Endothelial cell (in vitro differentiated cells): ENCODE measurements around the gene SRRT. TPM values are rescaled to one million over a fixed set of nuclear protein-coding genes. Genes with fewer than 3 reads are reported as not detected.

Experiments
- DNase-seq: peaks from one replicate; pipeline ENCODE4 v3.0.0; 2021; ENCODE audit warnings: low spot score
- H3K27ac Mint-ChIP-seq: one replicate; pipeline ENCODE4 v1.8.0; 2021; ENCODE audit warnings: mixed read lengths, inconsistent platforms; ENCODE audit not compliant: unreplicated experiment
- H3K27me3 Mint-ChIP-seq: one replicate; pipeline ENCODE4 v1.8.0; 2021; ENCODE audit warnings: mild to moderate bottlenecking, moderate library complexity, mixed read lengths, inconsistent platforms; ENCODE audit not compliant: unreplicated experiment
- H3K36me3 Mint-ChIP-seq: one replicate; pipeline ENCODE4 v1.8.0; 2021; ENCODE audit warnings: mild to moderate bottlenecking, low read depth, mixed read lengths, inconsistent platforms; ENCODE audit not compliant: unreplicated experiment
- H3K4me1 Mint-ChIP-seq: one replicate; pipeline ENCODE4 v1.8.0; 2021; ENCODE audit warnings: mild to moderate bottlenecking, mixed read lengths, inconsistent platforms; ENCODE audit not compliant: unreplicated experiment
- H3K4me3 Mint-ChIP-seq: one replicate; pipeline ENCODE4 v1.8.0; 2021; ENCODE audit warnings: mild to moderate bottlenecking, mixed read lengths, inconsistent platforms; ENCODE audit not compliant: unreplicated experiment
- H3K9me3 Mint-ChIP-seq: one replicate; pipeline ENCODE4 v1.8.0; 2021; ENCODE audit warnings: mixed read lengths, inconsistent platforms; ENCODE audit not compliant: unreplicated experiment
- total RNA-seq: library from RNA; stranded (reverse); fragmentation: NEBNext Ultra II Directional; extraction: Animal tissue kit (Norgen Biotek cat#: 25700); gene quantifications from one replicate; pipeline ENCODE4 v1.2.1, GENCODE V29; 2021; ENCODE audit not compliant: unreplicated experiment
- TF ChIP-seq, protein P1 (sequence below): fragments of 200-600 bp; sonication (generic); IDR thresholded peaks from one replicate; pipeline ENCODE4 v1.5.0; 2021; ENCODE audit warnings: antibody characterized with exemption; ENCODE audit not compliant: unreplicated experiment

The SRRT gene
- total RNA-seq, 1 donor from 2014 or later = 173 TPM

DNA sequence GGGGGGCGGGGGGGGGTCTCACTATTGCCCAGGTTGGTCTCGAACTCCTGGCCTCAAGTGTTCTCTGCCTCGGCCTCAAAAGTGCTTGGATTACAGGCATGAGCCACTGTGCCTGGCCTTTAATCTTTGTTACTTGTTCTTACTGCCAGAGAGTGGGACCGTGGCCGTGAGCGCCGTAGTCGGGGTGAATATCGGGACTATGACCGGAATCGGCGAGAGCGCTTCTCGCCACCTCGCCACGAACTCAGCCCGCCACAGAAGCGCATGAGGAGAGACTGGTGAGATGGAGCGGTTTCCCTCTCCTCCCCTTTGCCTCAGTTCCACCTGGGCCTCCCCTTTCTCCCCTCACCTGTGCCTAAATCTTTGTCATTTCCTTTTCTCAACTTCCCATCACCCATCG lies 6.2 kb downstream of the SRRT start:
- Mint-ChIP-seq H3K36me3 (peaks cover 64% of the 10 kb centered on the region), H3K27me3 (peaks cover 13% of the 10 kb centered on the region), H3K27ac (peak overlapping the region; percentile 48), H3K9me3 (no peaks in the 10 kb centered on the region), H3K4me3 (no peak overlapping the region), H3K4me1 (peaks cover 45% of the 10 kb centered on the region)
- TF ChIP-seq, protein P1, sequence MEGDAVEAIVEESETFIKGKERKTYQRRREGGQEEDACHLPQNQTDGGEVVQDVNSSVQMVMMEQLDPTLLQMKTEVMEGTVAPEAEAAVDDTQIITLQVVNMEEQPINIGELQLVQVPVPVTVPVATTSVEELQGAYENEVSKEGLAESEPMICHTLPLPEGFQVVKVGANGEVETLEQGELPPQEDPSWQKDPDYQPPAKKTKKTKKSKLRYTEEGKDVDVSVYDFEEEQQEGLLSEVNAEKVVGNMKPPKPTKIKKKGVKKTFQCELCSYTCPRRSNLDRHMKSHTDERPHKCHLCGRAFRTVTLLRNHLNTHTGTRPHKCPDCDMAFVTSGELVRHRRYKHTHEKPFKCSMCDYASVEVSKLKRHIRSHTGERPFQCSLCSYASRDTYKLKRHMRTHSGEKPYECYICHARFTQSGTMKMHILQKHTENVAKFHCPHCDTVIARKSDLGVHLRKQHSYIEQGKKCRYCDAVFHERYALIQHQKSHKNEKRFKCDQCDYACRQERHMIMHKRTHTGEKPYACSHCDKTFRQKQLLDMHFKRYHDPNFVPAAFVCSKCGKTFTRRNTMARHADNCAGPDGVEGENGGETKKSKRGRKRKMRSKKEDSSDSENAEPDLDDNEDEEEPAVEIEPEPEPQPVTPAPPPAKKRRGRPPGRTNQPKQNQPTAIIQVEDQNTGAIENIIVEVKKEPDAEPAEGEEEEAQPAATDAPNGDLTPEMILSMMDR = no peak
- no peak for DNase-seq

DNA sequence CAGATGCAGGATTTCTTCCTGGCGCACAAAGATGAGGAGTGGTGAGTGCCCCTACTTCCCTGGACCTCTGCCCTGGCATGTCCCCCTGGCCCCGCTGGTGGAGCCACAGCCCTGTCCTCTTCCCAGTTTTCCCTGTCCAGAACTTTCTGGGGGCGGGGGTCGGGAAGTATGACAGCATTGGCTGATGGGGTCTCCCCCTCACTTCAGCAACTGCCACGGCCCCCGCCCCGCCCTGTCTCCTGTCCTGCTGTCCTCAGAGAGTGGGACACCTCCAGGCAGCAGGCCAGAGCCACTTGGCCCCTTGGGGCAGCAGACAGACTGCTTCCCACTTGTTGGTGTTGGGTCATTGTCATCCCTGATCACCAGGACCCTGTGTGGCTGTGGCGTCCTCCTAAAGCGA lies 7.3 kb downstream of the SRRT start:
- peaks cover 46% of the 10 kb centered on the region for H3K4me1 Mint-ChIP-seq
- peaks cover 68% of the 10 kb centered on the region for H3K36me3 Mint-ChIP-seq
- H3K4me3 Mint-ChIP-seq = no peak overlapping the region
- no peaks in the 10 kb centered on the region for H3K9me3 Mint-ChIP-seq
- TF ChIP-seq, protein P1 = no peak
- H3K27ac Mint-ChIP-seq = no peak overlapping the region
- no peak for DNase-seq
- peaks cover 10% of the 10 kb centered on the region for H3K27me3 Mint-ChIP-seq

DNA sequence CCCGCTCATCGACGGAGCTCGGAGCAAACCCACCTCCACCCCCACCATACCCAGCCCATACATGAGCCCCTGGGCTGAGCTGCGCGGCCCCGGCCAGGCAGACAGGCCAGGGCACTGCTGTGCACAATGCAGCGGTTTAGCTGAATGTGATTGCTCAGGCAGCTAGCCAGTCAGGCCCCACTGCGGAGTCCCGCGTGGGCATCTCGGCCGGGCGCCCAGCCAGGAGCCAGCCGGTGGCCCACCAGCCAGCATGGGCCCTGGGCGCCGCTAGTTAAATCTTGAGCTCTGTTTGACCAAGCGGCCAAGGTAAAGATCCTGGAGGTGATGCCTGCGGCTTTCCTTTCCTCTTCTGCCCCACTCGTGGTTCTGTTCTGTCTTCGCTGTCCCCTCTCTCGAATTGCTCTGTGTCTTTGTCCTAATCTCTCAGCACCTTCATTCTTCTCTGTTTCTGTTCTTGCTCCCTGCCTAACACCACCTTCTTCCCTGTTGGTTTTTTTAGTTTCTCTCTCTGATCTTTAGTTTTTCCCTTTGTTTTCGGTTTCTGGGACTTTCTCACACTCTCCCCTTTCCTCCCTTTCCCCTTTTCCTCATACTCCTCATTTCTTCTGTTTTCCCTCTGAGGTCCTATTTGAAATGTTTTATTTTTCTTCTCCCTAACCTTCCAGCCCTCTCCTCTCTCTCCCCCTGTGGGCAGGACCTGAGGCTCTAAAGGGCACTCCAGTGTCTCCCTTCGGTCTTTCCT lies 8.1 kb downstream of the SRRT start:
- no peak for DNase-seq
- peaks cover 52% of the 10 kb centered on the region for H3K4me1 Mint-ChIP-seq
- H3K4me3 Mint-ChIP-seq = peak overlapping the region; percentile 88
- peaks cover 15% of the 10 kb centered on the region for H3K27me3 Mint-ChIP-seq
- no peaks in the 10 kb centered on the region for H3K9me3 Mint-ChIP-seq
- H3K36me3 Mint-ChIP-seq = peaks cover 76% of the 10 kb centered on the region
- H3K27ac Mint-ChIP-seq = peak overlapping the region; percentile 92
- TF ChIP-seq, protein P1 = no peak

DNA sequence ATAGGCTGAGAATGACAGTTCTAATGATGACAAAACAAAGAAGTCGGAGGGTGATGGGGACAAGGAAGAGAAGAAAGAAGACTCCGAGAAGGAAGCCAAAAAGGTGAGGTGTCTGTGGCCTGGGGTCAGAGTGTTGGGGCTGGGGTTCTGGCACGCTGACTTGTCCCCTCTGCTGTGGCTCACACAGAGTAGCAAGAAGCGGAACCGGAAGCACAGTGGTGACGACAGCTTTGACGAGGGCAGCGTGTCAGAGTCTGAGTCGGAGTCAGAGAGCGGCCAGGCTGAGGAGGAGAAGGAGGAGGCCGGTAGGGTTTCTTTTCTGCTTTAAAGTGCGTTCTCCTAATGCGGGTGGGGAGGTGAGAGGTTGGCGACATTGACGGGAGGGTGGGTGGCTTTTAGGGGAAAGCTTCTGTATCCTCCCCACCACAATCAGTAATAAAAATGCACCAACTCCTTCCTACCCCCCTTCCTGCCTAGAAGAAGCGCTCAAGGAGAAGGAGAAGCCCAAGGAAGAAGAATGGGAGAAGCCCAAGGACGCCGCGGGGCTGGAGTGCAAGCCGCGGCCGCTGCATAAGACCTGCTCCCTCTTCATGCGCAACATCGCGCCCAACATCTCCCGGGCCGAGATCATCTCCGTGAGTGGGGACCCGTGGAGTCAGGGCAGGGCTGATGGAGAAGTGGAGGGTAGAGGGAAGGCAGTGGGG lies 10.0 kb downstream of the SRRT start:
- Mint-ChIP-seq H3K4me1 (peaks cover 50% of the 10 kb centered on the region), H3K27ac (peak overlapping the region; percentile 32), H3K27me3 (peaks cover 20% of the 10 kb centered on the region), H3K9me3 (no peaks in the 10 kb centered on the region), H3K4me3 (peak overlapping the region; percentile 78), H3K36me3 (peaks cover 78% of the 10 kb centered on the region)
- no peak for DNase-seq
- TF ChIP-seq, protein P1 = no peak
